ENCODE results near the gene ARMH4.

The ARMH4 gene

GRCh38 chr14:58055497-58056010, 96.5 kb downstream of the ARMH4 start:
- DNase-seq (ENCODE audit: low read depth in 2 of 3, low spot score in 2 of 3) = no peak

GRCh38 chr14:58054100-58054499, 97.9 kb downstream of the ARMH4 start:
- no peak for DNase-seq (ENCODE audit: low read depth in 2 of 3, low spot score in 2 of 3)

DNA sequence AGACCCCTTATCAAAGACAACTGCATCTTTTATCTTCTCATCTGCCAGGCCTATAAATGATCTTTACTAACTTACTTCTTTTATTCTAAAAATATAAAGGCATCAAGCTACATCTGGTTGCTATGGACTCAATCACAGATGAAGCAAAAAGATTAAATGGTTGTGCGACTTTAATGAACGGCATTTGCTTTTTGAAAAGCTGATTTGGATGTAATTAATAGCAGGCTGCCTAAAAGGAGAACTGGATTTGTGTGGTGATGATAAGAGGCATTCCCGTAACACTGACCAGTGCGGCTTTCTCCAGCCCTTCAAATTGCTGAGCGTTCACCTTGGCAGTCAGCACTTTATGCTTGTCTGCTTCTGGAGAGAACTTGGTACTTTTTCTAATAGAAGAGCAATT, 103.8 kb downstream of the ARMH4 start:
- no peak for DNase-seq (ENCODE audit: low read depth in 2 of 3, low spot score in 2 of 3)

GRCh38 chr14:58027904-58028303, 124.1 kb downstream of the ARMH4 start:
- DNase-seq (ENCODE audit: low read depth in 2 of 3, low spot score in 2 of 3) = no peak

DNA sequence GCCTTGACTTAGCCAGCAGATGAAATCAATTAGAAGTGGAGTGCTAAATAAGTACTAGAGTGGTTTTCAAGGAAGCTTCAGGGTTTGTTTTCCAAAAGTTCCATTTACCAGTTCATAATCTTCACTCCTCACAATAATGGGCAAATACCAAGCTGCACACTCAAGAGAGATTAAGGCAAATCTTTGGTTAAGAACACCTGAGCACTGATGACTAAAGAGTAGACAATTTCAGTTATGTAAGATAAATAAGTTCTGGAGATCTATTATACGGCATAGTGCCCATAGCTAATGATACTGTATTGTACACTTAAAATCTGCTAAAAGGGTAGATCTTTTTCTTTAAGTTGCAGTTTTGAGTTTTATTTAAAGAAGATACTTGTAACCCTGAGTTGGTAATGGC, 125.0 kb downstream of the ARMH4 start:
- DNase-seq (ENCODE audit: low read depth in 2 of 3, low spot score in 2 of 3) = no peak

DNA sequence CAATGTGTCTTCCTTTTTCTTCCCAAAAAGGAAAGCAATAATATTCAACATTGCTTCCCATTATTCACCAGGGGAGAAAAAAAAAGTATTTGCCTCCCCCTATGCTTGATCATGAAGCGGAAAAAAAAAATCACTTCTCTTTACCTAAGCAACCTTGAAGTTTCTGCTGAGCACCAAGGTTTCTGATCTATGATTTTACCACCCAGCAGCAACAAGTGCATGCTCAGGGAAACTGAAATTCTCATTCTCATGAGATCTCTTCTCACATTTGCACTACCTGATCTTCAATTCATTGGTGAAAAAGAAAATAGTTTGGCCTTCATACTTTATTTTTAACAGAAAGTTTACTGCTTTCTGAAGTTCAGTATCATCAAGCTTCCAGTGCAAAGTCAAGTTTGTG, 125.8 kb downstream of the ARMH4 start:
- DNase-seq (ENCODE audit: low read depth in 2 of 3, low spot score in 2 of 3) = no peak

GRCh38 chr14:58014778-58015177, 137.2 kb downstream of the ARMH4 start:
- no peak for DNase-seq (ENCODE audit: low read depth in 2 of 3, low spot score in 2 of 3)

- no peak for DNase-seq (ENCODE audit: low read depth in 2 of 3, low spot score in 2 of 3)
Observed at GRCh38 chr14:58002618-58003017, 149.4 kb downstream of the ARMH4 start.

DNA sequence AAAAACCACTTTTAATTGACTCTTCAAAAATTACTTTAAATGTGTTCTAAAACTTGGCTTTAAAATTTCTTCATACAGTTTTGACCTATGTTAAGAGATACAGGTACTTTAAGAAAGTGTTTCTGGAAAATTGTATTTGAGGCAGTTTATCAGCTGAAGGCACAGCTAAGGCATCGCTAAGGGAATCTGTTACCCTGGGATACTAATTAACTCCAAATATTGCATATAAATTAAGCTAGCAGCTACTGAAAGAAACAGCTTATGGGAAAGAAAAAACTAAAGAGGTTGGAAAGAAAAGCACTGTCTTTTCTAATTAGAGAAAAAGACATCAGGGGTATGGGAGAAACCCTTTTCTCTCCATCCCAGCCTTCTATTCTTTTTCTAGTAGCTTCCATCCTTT, 152.0 kb downstream of the ARMH4 start:
- DNase-seq (ENCODE audit: low read depth in 2 of 3, low spot score in 2 of 3) = no peak

- no peak for DNase-seq (ENCODE audit: low read depth in 2 of 3, low spot score in 2 of 3)
Observed at GRCh38 chr14:57999471-57999870, 152.5 kb downstream of the ARMH4 start.

- DNase-seq (ENCODE audit: low read depth in 2 of 3, low spot score in 2 of 3) = no peak
Observed at GRCh38 chr14:57998766-57999165, 153.2 kb downstream of the ARMH4 start.

DNA sequence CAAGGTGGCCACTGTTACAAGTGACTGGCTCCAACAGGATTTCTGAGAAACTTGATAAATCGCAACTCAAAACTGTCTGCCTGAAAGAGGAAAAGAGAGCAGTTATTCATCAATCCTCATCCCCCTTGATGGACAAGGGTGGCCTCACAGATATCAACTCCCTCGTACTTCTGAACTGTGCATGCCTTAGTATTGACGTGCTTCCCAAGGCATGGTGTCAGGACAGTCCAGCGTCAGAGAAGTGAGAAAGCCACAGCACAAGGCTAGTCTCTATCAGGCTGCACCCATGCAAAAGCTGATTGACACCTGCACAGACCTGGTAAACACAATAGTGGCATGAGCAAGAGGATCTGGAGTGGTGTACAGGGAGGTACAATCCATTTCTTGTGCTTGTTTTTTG, 160.7 kb downstream of the ARMH4 start:
- DNase-seq (ENCODE audit: low read depth in 2 of 3, low spot score in 2 of 3) = no peak

- no peak for DNase-seq (ENCODE audit: low read depth in 2 of 3, low spot score in 2 of 3)
Observed at GRCh38 chr14:57988445-57988844, 163.6 kb downstream of the ARMH4 start.

DNA sequence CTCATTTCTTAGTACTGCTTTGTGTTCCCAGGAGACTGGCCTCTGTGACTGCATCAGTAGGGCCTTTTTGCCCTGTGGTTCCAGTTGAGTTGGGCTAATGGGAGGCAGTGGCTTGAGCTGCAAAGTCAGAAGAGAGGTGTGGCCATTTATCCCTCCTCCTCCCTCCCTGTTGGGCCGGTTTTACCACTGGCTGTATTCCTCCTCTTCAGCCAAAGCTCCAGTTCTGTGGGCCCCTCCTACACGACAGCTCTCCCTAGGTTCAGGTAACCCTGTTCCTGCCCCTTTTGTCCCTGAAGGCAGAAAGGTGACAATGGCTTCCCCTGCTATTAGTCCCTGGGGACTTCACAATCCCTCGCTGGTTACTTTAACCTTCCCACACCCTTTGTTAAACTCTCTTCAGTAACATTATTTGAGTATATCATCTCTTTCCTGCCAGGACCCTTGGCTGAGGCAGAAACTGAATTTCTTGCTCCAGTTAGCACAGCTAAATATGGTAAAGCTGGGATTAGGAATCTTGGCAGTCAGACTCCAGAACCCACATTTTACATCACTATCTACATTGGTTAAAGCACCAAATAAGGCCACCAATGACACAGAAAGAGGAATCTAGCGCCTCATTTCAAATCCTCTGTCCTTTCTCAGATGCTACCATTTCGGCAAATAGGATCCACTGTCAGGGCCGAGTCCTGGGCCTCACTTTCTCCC, 164.3 kb downstream of the ARMH4 start:
- DNase-seq (ENCODE audit: low read depth in 2 of 3, low spot score in 2 of 3) = no peak

DNA sequence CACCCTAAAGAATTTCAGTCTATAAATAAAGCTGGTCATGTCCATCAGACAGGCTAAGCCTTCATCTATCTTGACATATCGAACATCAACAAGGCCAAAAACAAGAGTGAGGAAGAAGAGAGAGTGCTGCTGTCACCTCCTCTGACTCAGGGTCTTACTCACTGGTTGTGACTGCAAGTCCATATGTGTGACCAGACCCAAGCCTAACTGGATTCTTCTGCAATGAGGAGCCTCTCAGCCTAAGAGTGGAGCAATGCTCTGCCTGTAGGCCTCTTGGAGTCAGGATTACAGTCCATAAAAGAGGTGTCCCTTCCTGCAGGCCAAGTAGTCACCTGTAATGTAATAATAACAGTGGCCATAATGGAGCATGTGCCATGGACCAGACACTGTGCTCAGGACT, 165.0 kb downstream of the ARMH4 start:
- no peak for DNase-seq (ENCODE audit: low read depth in 2 of 3, low spot score in 2 of 3)

DNA sequence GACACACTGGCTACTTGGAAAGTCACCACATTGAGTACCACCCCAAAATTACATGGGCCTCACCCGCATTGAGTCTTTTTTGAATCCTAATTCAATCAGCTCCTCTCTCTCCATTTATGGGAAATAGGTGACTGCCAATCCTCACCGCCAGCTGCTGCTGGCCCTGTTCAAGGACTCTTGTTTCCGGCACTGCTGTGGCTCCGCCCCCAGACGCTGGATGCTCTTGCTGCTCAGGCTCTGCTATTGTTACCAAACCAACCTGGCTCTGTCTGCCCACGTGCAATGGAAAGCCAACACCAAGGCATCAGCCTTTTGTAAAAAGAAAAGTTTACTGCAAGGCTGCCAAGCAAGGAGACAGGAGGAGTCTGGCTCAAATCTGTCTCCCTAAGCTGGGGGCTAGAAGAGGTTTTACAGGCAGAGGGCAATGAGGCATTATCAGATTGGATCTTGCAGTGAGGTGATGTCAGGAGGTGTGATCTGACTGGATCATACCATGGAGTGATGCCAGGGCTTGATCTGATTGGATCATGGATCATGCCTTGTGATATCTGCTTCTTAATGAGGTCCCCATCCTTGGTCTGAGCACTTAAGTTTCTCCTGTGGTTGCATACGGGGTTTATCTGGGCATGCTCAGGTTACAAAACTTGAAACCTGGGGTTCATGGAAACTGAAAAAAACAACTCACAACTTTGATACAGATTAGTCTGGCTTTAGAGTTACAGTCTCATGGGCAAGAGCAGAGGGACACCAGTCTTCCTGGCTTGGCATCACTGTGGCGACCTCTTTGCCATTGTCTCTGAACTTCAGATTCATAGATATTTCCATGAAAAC, 169.0 kb downstream of the ARMH4 start:
- no peak for DNase-seq (ENCODE audit: low read depth in 2 of 3, low spot score in 2 of 3)

GRCh38 chr14:57981817-57982560, 170.0 kb downstream of the ARMH4 start:
- DNase-seq (ENCODE audit: low read depth in 2 of 3, low spot score in 2 of 3) = no peak

- no peak for DNase-seq (ENCODE audit: low read depth in 2 of 3, low spot score in 2 of 3)
Observed at GRCh38 chr14:57979376-57980048, 172.5 kb downstream of the ARMH4 start.

- DNase-seq (ENCODE audit: low read depth in 2 of 3, low spot score in 2 of 3) = no peak
Observed at GRCh38 chr14:57976701-57977100, 175.3 kb downstream of the ARMH4 start.

DNA sequence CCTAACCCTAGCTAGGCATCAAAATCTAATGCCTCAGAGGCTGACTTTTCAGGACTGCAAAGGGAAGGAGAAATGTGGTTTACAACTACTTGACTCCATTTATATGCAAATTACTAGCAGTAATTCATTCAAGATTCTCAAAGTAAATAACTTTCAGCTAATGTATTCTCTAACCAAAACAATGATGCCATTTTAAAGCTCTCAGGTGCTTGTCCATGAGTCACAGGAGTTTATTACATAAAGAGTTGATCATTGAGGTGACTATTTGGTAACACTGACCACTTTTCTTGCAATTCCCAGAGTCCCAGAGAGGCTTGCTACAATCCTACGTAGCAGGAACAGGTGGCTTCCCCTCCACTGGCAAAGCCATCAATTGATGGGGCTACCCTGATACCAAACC, 177.1 kb downstream of the ARMH4 start:
- DNase-seq (ENCODE audit: low read depth in 2 of 3, low spot score in 2 of 3) = no peak

- DNase-seq (ENCODE audit: low read depth in 2 of 3, low spot score in 2 of 3) = no peak
Observed at GRCh38 chr14:57970594-57970993, 181.4 kb downstream of the ARMH4 start.

All from activated CD8-positive, alpha-beta memory T cell treated with anti-CD3 and anti-CD28 coated beads for 48 hours (primary cell).